Coronary artery (tissue), 2 donors: ENCODE results near the gene NKTR.
A peak's percentile ranks its signal among the peaks of the same experiment; 100 is the strongest.
"Not testable (repeated sequence)": the region's sequence is repeated elsewhere in the genome, so short reads cannot be mapped to it uniquely, and the experiment has no call there.

ENCODE experiments used
- DNase-seq: peaks from one replicate; pipeline ENCODE4 v3.0.0-alpha.2; 2017; ENCODE audit warnings: low spot score
- H3K27ac ChIP-seq, 2 donors: fragments of 200-600 bp; sonication (generic); one replicate each; pipeline ENCODE4 v1.5.1; 2016 to 2019
- H3K4me3 ChIP-seq: fragments of 200-600 bp; sonication (generic); 2 replicates; pipeline ENCODE4 v1.5.1; 2016; ENCODE audit warnings: mild to moderate bottlenecking, moderate library complexity
- TF ChIP-seq, protein P1 (sequence below): fragments of 200-600 bp; sonication (generic); IDR thresholded peaks from one replicate; pipeline ENCODE4 v1.5.1; 2019; ENCODE audit warnings: antibody characterized with exemption

Gene NKTR

DNA sequence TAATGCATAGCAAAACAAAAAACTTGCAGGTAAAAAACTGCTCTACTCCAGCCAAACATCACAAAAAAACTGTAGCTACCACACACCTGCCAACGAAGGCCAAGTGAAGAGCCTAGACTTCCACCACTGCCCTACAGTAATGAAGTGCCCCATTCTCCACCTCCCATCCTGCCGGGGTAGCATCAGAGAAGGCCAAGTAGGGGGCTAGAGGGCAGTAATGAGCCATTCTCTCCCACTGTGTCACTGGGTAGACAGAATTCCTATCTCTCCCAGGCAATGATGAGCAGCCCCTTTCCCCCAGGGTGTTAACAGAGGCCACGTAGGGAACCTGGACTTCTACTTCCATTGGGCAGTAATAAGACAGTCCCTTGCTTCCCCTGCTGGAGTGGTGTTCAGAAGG lies 28.2 kb upstream of the NKTR start:
- TF ChIP-seq, protein P1, sequence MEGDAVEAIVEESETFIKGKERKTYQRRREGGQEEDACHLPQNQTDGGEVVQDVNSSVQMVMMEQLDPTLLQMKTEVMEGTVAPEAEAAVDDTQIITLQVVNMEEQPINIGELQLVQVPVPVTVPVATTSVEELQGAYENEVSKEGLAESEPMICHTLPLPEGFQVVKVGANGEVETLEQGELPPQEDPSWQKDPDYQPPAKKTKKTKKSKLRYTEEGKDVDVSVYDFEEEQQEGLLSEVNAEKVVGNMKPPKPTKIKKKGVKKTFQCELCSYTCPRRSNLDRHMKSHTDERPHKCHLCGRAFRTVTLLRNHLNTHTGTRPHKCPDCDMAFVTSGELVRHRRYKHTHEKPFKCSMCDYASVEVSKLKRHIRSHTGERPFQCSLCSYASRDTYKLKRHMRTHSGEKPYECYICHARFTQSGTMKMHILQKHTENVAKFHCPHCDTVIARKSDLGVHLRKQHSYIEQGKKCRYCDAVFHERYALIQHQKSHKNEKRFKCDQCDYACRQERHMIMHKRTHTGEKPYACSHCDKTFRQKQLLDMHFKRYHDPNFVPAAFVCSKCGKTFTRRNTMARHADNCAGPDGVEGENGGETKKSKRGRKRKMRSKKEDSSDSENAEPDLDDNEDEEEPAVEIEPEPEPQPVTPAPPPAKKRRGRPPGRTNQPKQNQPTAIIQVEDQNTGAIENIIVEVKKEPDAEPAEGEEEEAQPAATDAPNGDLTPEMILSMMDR, result no peak
- Histone ChIP-seq H3K4me3 (no peak overlapping the region), H3K27ac (no peak overlapping the region)
- DNase-seq, result no peak

DNA sequence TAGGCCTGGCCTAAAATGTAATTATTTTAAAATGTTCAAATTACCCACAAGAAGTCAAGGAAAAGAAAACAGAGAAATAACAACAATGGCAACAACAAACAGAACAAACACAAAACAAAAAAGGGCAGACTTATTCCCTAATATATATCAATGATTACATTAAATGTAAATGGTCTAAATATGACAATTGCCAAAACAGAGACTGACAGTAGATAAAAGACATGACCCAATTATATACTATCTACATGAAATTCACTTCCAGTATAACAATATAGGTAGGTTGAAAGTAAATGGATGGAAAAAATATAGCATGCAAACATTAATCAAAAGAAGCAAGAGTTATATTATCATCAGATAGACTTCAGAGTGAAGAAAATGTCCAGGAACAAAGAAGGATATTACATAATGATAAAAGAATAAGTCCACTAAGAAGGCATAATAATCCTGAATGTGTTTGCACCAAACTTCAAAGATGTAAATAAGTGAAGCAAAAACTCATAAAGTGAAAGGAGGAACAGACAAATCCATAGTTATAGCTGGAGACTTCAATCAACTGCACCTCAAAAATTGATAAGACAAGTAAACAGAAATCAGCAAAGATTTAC lies 25.2 kb upstream of the NKTR start:
- H3K27ac ChIP-seq, result no peak overlapping the region
- TF ChIP-seq, protein P1, result no peak
- DNase-seq, result no peak

DNA sequence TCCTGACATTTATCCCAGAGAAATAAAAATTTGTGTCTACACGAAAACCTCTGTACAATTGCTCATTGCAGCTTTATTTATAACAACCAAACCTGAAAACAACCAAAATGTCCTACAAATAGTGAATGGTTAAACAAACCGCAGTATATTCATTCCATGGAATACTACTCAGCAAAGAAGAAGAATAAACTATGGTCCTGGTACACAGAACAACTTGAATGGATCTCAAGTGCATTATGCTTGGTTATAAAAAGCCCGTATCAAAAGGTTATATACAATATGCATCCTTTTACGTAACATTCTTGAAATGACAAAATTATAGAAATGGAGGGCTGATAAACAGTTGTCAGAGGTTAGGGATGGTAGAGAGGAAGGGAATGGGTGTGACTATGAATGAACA lies 22.4 kb upstream of the NKTR start:
- no peak overlapping the region for H3K27ac ChIP-seq
- H3K4me3 ChIP-seq, result no peak overlapping the region
- TF ChIP-seq, protein P1, result no peak
- DNase-seq, result no peak

More for the DNA sequence above, 25.2 kb upstream of the NKTR start:
- H3K4me3 ChIP-seq, result no peak overlapping the region

DNA sequence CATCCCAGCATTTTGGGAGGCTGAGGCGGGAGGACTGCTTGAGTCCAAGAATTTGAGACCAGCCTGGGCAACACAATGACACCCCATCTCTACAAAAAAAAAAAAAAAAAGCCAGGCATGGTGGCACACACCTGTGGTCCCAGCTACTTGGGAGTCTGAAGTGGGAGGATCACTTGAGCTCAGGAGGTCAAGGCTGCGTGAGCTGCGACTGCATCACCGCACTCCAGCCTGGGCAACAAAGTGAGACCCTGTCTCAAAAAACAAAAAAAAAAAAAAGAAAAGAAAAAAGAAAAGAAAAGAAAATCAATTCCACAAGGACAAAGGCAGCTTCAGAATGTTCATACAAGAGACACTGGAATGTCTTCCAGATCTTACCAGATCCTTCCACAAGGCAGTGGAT lies 21.1 kb upstream of the NKTR start:
- not testable (repeated sequence) for H3K4me3 ChIP-seq, H3K27ac ChIP-seq, DNase-seq

GRCh38 chr3:42581400-42581708 lies 19.1 kb upstream of the NKTR start:
- DNase-seq, result no peak
- Histone ChIP-seq H3K27ac (peak overlapping the region; percentile 87 to 94), H3K4me3 (peak overlapping the region; percentile 94)
- TF ChIP-seq, protein P1, result no peak

- peak; percentile 97 for DNase-seq
- Histone ChIP-seq H3K27ac (peak within 1 kb of the TSS; percentile 87 to 94), H3K4me3 (peak within 1 kb of the TSS; percentile 94)
- TF ChIP-seq, protein P1, result no peak
These were observed 18.6 kb upstream of the NKTR start, which contains the start of gene SEC22C for GRCh38 chr3:42581709-42582473. Gene SEC22C, minus strand, starts transcription at chr3:42581967. Its CDS starts 12,921 bp downstream, at chr3:42569046.

DNA sequence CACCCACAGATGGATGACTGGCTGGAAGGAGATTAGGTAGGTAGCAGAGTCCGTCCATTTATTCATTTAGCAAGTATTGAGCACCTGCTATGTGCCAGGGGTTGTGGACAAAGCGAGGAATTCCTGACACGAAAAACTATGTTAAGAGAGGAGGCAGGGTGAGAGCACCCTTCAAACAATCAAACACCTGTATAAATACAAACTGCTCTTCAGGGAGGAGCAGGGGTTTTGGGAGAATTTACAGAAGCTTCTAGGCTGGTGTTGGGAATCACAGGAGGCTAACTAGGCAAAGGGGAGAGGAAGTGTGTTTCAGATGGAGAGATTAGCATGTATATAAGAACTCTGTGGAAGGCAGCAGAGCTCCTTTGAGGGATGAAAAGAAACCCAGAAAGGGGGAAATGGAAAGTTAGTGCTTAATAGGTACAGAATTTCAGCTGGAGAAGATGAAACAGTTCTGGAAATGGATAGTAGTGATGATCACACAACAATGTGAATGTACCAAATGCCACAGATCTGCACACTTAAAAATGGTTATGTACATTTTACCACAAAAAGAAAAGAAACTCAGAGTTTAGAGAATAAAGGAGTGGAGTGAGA lies 17.9 kb upstream of the NKTR start:
- peak overlapping the region; percentile 87 to 94 for H3K27ac ChIP-seq
- DNase-seq, result no peak
- peak overlapping the region; percentile 94 for H3K4me3 ChIP-seq
- TF ChIP-seq, protein P1, result no peak
